OCI-LY1 (cell line): Measurements from ENCODE around the gene HSD11B1L.
A peak's percentile ranks its signal among the peaks of the same experiment; 100 is the strongest.
"Not testable (repeated sequence)": the region's sequence is repeated elsewhere in the genome, so short reads cannot be mapped to it uniquely, and the experiment has no call there.

Experiments used
- H2AFZ ChIP-seq: fragments of 200-600 bp; sonication (generic), shearing (Covaris generic); 2 replicates; pipeline ENCODE4 v1.6.0; 2014; ENCODE audit warnings: antibody characterized with exemption, mild to moderate bottlenecking, low read length
- H3F3A ChIP-seq: fragments of 200-600 bp; sonication (generic), shearing (Covaris generic); 2 replicates; pipeline ENCODE4 v1.6.0; 2014; ENCODE audit warnings: mild to moderate bottlenecking, antibody characterized with exemption, low read length, moderate library complexity; ENCODE audit not compliant: insufficient read depth
- H3K27ac ChIP-seq: fragments of 200-600 bp; sonication (generic); 2 replicates; pipeline ENCODE4 v1.5.1; 2014; ENCODE audit warnings: low read length, mixed run types, mild to moderate bottlenecking, low read depth; ENCODE audit not compliant: poor library complexity, severe bottlenecking
- H3K27me3 ChIP-seq: fragments of 200-600 bp; sonication (generic); 2 replicates; pipeline ENCODE4 v1.6.0; 2014; ENCODE audit warnings: antibody characterized with exemption, mild to moderate bottlenecking, low read length, moderate library complexity; ENCODE audit not compliant: insufficient read depth
- H3K36me3 ChIP-seq: fragments of 200-600 bp; sonication (generic); 2 replicates; pipeline ENCODE4 v1.6.1; 2014; ENCODE audit warnings: mild to moderate bottlenecking, antibody characterized with exemption, low read length, moderate library complexity, mixed read lengths; ENCODE audit not compliant: insufficient read depth
- H3K4me1 ChIP-seq: fragments of 200-600 bp; sonication (generic); 2 replicates; pipeline ENCODE4 v1.5.1; 2014; ENCODE audit warnings: mild to moderate bottlenecking, low read length, moderate library complexity; ENCODE audit not compliant: insufficient read depth, severe bottlenecking
- H3K4me2 ChIP-seq: fragments of 200-600 bp; sonication (generic), shearing (Covaris generic); 2 replicates; pipeline ENCODE4 v1.6.1; 2014; ENCODE audit warnings: low read length
- H3K4me3 ChIP-seq: fragments of 200-600 bp; sonication (generic); 2 replicates; pipeline ENCODE4 v1.5.1; 2014; ENCODE audit warnings: low read length, low read depth, mild to moderate bottlenecking, mixed read lengths; ENCODE audit not compliant: poor library complexity, severe bottlenecking
- H3K79me2 ChIP-seq: fragments of 200-600 bp; shearing (Covaris generic); 2 replicates; pipeline ENCODE4 v1.6.1; 2016; ENCODE audit warnings: mixed run types, low read length, mixed read lengths; ENCODE audit not compliant: insufficient read depth
- H3K9ac ChIP-seq: fragments of 200-600 bp; sonication (generic), shearing (Covaris generic); 2 replicates; pipeline ENCODE4 v1.6.1; 2014; ENCODE audit warnings: mild to moderate bottlenecking, low read length, mixed read lengths
- H3K9me2 ChIP-seq: fragments of 200-600 bp; sonication (generic), shearing (Covaris generic); 2 replicates; pipeline ENCODE4 v1.6.1; 2014; ENCODE audit warnings: low read depth, mild to moderate bottlenecking, low read length, mixed read lengths
- H3K9me3 ChIP-seq: fragments of 200-600 bp; shearing (Covaris generic); 2 replicates; pipeline ENCODE4 v1.6.1; 2014; ENCODE audit warnings: low read length, mixed read lengths
- H4K20me1 ChIP-seq: fragments of 200-600 bp; sonication (generic), shearing (Covaris generic); 2 replicates; pipeline ENCODE4 v1.6.0; 2016; ENCODE audit warnings: mild to moderate bottlenecking, low read length; ENCODE audit not compliant: insufficient read depth
- EZH2 ChIP-seq: fragments of 200-600 bp; sonication (generic), shearing (Covaris generic); IDR thresholded peaks from 2 replicates; pipeline ENCODE4 v1.8.0; 2017; ENCODE audit warnings: borderline replicate concordance, mixed run types, mild to moderate bottlenecking, antibody characterized with exemption, low read length, moderate library complexity, mixed read lengths
- TF ChIP-seq, protein P1 (sequence below): fragments of 200-600 bp; sonication (generic), shearing (Covaris generic); IDR thresholded peaks from 2 replicates; pipeline ENCODE4 v1.5.1; 2017; ENCODE audit warnings: mild to moderate bottlenecking, antibody characterized with exemption, low read length, moderate library complexity, mixed read lengths

The HSD11B1L gene

DNA sequence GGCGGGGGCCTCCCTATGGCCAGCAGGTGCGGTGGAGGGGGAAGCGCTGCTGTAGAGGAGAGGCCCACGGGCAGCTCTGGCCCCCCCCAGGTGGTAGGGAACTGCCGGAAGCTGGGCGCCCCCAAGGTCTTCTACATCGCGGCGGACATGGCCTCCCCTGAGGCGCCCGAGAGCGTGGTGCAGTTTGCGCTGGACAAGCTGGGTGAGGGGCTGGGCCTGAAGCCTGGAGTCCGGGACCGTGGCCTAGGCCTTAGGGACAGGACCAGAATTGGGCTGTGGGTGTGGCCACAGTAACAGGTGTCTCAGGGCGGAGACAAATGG lies 5.5 kb downstream of the HSD11B1L start:
- no peak overlapping the region for H3K27ac ChIP-seq

DNA sequence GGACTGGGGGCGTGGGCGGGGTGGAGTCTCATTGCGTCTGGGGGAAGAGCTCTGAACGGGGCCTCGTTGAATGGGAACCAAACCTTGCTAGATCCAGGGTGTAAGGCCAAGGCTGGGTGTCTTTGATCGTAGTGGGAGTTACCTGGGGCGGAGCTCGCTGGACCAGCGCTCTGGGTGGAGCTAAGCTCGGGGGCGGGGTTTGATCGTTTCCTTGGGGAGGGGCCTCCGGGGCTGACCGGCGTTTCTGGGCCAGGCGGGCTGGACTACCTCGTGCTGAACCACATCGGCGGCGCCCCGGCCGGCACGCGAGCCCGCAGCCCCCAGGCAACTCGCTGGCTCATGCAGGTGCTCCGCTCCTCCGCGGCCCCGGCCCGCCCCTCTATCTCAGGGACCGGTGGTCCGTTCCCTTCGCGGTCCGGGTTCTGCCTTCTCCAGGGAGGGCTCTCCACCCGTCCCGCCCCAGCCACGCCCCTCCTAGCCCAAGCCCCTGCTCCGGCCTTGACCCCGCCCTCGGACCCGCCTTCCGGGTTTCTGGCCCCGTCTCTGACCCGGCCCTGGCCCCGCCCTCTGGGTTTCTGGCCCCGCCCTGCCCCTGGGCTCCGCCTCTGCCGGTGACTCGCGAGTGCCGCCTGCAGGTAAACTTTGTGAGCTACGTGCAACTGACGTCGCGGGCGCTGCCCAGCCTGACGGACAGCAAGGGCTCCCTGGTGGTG lies 6.0 kb downstream of the HSD11B1L start:
- H3K79me2 ChIP-seq = peaks cover 17% of the 10 kb centered on the region
- H2AFZ ChIP-seq = no peak overlapping the region
- peak overlapping the region; percentile 67 for H3K4me3 ChIP-seq
- H3K9me2 ChIP-seq = no peaks in the 10 kb centered on the region
- H3K27ac ChIP-seq = no peak overlapping the region
- no peaks in the 10 kb centered on the region for H4K20me1 ChIP-seq
- no peaks in the 10 kb centered on the region for H3K9me3 ChIP-seq
- peaks cover 4% of the 10 kb centered on the region; the same call in 1 of the 2 replicates for H3F3A ChIP-seq
- peak overlapping the region; percentile 61 for H3K9ac ChIP-seq
- TF ChIP-seq, protein P1, sequence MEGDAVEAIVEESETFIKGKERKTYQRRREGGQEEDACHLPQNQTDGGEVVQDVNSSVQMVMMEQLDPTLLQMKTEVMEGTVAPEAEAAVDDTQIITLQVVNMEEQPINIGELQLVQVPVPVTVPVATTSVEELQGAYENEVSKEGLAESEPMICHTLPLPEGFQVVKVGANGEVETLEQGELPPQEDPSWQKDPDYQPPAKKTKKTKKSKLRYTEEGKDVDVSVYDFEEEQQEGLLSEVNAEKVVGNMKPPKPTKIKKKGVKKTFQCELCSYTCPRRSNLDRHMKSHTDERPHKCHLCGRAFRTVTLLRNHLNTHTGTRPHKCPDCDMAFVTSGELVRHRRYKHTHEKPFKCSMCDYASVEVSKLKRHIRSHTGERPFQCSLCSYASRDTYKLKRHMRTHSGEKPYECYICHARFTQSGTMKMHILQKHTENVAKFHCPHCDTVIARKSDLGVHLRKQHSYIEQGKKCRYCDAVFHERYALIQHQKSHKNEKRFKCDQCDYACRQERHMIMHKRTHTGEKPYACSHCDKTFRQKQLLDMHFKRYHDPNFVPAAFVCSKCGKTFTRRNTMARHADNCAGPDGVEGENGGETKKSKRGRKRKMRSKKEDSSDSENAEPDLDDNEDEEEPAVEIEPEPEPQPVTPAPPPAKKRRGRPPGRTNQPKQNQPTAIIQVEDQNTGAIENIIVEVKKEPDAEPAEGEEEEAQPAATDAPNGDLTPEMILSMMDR = peak; percentile 82
- TF ChIP-seq EZH2 = no peak
- peaks cover 15% of the 10 kb centered on the region for H3K36me3 ChIP-seq
- H3K4me1 ChIP-seq = peaks cover 11% of the 10 kb centered on the region
- peak overlapping the region; percentile 74 for H3K4me2 ChIP-seq
- no peaks in the 10 kb centered on the region for H3K27me3 ChIP-seq

More for the DNA sequence above, 5.5 kb downstream of the HSD11B1L start:
- H3K9me3 ChIP-seq = no peaks in the 10 kb centered on the region
- H4K20me1 ChIP-seq = no peaks in the 10 kb centered on the region
- peak overlapping the region; percentile 74 for H3K4me2 ChIP-seq
- H3K27me3 ChIP-seq = no peaks in the 10 kb centered on the region
- peaks cover 9% of the 10 kb centered on the region for H3K4me1 ChIP-seq
- H2AFZ ChIP-seq = no peak overlapping the region
- peaks cover 4% of the 10 kb centered on the region; the same call in 1 of the 2 replicates for H3F3A ChIP-seq
- no peaks in the 10 kb centered on the region for H3K9me2 ChIP-seq
- peak overlapping the region; percentile 67 for H3K4me3 ChIP-seq
- TF ChIP-seq, protein P1 = no peak
- no peak for TF ChIP-seq EZH2
- H3K9ac ChIP-seq = peak overlapping the region; percentile 61; the same call in 1 of the 2 replicates
- peaks cover 11% of the 10 kb centered on the region for H3K79me2 ChIP-seq
- H3K36me3 ChIP-seq = peaks cover 10% of the 10 kb centered on the region

DNA sequence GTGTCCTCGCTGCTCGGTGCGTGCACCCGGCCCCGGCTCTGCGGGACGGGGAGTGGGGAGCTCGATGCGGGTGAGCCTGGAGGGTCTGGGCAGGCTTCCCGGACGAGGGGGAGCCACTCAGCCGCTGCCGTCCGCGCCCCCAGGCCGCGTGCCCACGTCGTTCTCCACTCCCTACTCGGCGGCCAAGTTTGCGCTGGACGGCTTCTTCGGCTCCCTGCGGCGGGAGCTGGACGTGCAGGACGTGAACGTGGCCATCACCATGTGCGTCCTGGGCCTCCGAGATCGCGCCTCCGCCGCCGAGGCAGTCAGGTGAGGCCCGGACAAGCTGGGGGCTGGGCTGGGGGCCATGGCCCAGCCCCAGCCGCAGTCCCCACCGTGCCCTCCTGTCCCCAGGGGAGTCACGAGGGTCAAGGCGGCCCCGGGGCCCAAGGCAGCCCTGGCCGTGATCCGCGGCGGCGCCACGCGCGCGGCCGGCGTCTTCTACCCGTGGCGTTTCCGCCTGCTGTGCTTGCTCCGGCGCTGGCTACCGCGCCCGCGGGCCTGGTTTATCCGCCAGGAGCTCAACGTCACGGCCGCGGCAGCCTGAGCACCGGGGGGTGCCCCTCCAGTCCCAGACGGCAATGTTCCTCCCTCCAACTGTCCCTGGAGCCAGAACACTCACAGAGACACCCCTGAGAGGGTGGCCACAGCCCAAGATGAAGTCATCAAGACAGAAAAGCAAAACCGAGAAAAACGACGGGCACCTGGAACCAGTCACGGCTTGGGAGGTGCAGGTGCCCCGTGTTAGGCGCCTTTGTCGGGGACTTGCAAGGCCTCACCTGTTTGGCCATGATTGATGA lies 6.8 kb downstream of the HSD11B1L start:
- H3K4me1 ChIP-seq = peaks cover 18% of the 10 kb centered on the region
- no peaks in the 10 kb centered on the region for H3K9me3 ChIP-seq
- no peaks in the 10 kb centered on the region for H4K20me1 ChIP-seq
- no peaks in the 10 kb centered on the region for H3K27me3 ChIP-seq
- no peaks in the 10 kb centered on the region for H3K9me2 ChIP-seq
- no peak overlapping the region for H3K27ac ChIP-seq
- H2AFZ ChIP-seq = no peak overlapping the region
- 0 out of 2 replicates have a peak overlapping the region, but pooled peaks have one; percentile 25 for H3K4me2 ChIP-seq
- H3F3A ChIP-seq = peaks cover 4% of the 10 kb centered on the region; the same call in 1 of the 2 replicates
- peaks cover 23% of the 10 kb centered on the region for H3K36me3 ChIP-seq
- H3K9ac ChIP-seq = no peak overlapping the region
- H3K4me3 ChIP-seq = peak overlapping the region; percentile 67
- TF ChIP-seq, protein P1 = no peak; the same call in 1 of the 2 replicates
- TF ChIP-seq EZH2 = no peak
- H3K79me2 ChIP-seq = peaks cover 24% of the 10 kb centered on the region

DNA sequence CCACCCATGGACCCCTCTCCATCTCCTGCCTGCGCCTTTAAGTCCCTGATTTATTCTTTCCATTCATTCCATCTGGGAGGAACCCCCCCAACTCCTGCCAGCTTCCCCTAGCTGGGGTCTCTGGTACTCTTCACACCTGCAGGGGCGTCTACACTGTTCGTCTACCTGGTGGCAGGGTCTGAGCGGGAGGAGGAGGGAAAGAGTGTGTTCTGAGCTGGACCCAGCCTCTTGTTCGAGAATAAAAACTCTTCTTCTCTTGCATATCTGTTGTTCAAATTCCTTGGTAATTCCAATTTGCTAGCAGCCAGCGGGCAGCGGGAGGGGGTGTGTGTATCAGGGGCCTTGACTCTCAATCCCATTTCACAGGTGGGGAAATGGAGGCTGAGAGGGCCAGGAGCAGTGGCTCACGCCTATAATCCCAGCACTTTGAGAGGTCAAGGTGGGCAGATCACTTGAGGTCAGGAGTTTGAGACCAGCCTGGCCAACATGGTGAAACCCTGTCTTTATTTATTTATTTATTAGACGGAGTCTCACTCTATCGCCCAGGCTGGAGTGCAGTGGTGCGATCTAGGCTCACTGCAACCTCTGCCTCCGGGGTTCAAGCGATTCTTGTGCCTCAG lies 7.5 kb downstream of the HSD11B1L start:
- Histone ChIP-seq H3K79me2 (peaks cover 32% of the 10 kb centered on the region), H3K36me3 (peaks cover 31% of the 10 kb centered on the region), H3K4me1 (peaks cover 26% of the 10 kb centered on the region)
- not testable (repeated sequence) for H3K9me3 ChIP-seq, H3K9me2 ChIP-seq, H4K20me1 ChIP-seq, H3F3A ChIP-seq, H3K9ac ChIP-seq, H3K27me3 ChIP-seq, H3K4me2 ChIP-seq, H3K4me3 ChIP-seq, H2AFZ ChIP-seq, H3K27ac ChIP-seq
